ENCODE results near the gene RALGPS1. TPM values are rescaled to one million over a fixed set of nuclear protein-coding genes. Genes with fewer than 3 reads are reported as not detected.

The RALGPS1 gene
- total RNA-seq, 1 donor from 2014 or later = 15.2 TPM

GRCh38 chr9:127149010-127149409, 234.4 kb downstream of the RALGPS1 start:
- no peaks in the 10 kb centered on the region for H3K9me3 ChIP-seq
- peak in 1 of 2 donors; percentile 77 for DNase-seq (ENCODE audit: extremely low spot score in 2 of 2)
- no peaks in the 10 kb centered on the region for H3K36me3 ChIP-seq
- H3K4me3 ChIP-seq = no peak overlapping the region
- H3K27ac ChIP-seq = no peak overlapping the region
- no peaks in the 10 kb centered on the region for H3K27me3 ChIP-seq
- TF ChIP-seq POLR2A (IDR thresholded peaks at IDR 0.05) (no peak), POLR2AphosphoS5 (IDR thresholded peaks at IDR 0.05; ENCODE audit: insufficient read depth in 1 of 2, low read depth in 1 of 2) (no peak)
- TF ChIP-seq, protein P1, sequence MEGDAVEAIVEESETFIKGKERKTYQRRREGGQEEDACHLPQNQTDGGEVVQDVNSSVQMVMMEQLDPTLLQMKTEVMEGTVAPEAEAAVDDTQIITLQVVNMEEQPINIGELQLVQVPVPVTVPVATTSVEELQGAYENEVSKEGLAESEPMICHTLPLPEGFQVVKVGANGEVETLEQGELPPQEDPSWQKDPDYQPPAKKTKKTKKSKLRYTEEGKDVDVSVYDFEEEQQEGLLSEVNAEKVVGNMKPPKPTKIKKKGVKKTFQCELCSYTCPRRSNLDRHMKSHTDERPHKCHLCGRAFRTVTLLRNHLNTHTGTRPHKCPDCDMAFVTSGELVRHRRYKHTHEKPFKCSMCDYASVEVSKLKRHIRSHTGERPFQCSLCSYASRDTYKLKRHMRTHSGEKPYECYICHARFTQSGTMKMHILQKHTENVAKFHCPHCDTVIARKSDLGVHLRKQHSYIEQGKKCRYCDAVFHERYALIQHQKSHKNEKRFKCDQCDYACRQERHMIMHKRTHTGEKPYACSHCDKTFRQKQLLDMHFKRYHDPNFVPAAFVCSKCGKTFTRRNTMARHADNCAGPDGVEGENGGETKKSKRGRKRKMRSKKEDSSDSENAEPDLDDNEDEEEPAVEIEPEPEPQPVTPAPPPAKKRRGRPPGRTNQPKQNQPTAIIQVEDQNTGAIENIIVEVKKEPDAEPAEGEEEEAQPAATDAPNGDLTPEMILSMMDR (IDR thresholded peaks at IDR 0.05) = no peak
- intact Hi-C loops (cut with DNase I) = no loop called here
- H3K4me1 ChIP-seq = peaks cover 8% of the 10 kb centered on the region

GRCh38 chr9:127149463-127150390, 235.1 kb downstream of the RALGPS1 start:
- H3K27me3 ChIP-seq = no peaks in the 10 kb centered on the region
- no peak overlapping the region for H3K27ac ChIP-seq
- peaks cover 9% of the 10 kb centered on the region for H3K4me1 ChIP-seq
- H3K9me3 ChIP-seq = no peaks in the 10 kb centered on the region
- intact Hi-C loops (cut with DNase I) = no loop called here
- TF ChIP-seq, protein P1 (IDR thresholded peaks at IDR 0.05) = no peak
- TF ChIP-seq POLR2A (IDR thresholded peaks at IDR 0.05) = no peak
- TF ChIP-seq POLR2AphosphoS5 (IDR thresholded peaks at IDR 0.05; ENCODE audit: insufficient read depth in 1 of 2, low read depth in 1 of 2) = no peak
- H3K4me3 ChIP-seq = no peak overlapping the region
- DNase-seq (ENCODE audit: extremely low spot score in 2 of 2) = peak in 1 of 2 donors; percentile 79
- no peaks in the 10 kb centered on the region for H3K36me3 ChIP-seq

- no peak for DNase-seq (ENCODE audit: extremely low spot score in 2 of 2)
- intact Hi-C loops (cut with DNase I) = no loop called here
- no peak overlapping the region for H3K4me3 ChIP-seq
- peaks cover 17% of the 10 kb centered on the region for H3K4me1 ChIP-seq
- H3K27ac ChIP-seq = peak overlapping the region; percentile 79
- no peaks in the 10 kb centered on the region for H3K9me3 ChIP-seq
- no peaks in the 10 kb centered on the region for H3K36me3 ChIP-seq
- TF ChIP-seq, protein P1 (IDR thresholded peaks at IDR 0.05) = no peak
- TF ChIP-seq POLR2A (IDR thresholded peaks at IDR 0.05) = no peak
- TF ChIP-seq POLR2AphosphoS5 (IDR thresholded peaks at IDR 0.05; ENCODE audit: insufficient read depth in 1 of 2, low read depth in 1 of 2) = no peak
- H3K27me3 ChIP-seq = no peaks in the 10 kb centered on the region
Measured at GRCh38 chr9:127153501-127153900, 238.9 kb downstream of the RALGPS1 start.

GRCh38 chr9:127154003-127154389, 239.4 kb downstream of the RALGPS1 start:
- H3K36me3 ChIP-seq = no peaks in the 10 kb centered on the region
- no peak overlapping the region for H3K4me3 ChIP-seq
- TF ChIP-seq, protein P1 (IDR thresholded peaks at IDR 0.05) = no peak
- TF ChIP-seq POLR2AphosphoS5 (IDR thresholded peaks at IDR 0.05; ENCODE audit: insufficient read depth in 1 of 2, low read depth in 1 of 2) = no peak
- TF ChIP-seq POLR2A (IDR thresholded peaks at IDR 0.05) = no peak
- H3K27ac ChIP-seq = peak overlapping the region; percentile 79
- peak in 1 of 2 donors; percentile 86 for DNase-seq (ENCODE audit: extremely low spot score in 2 of 2)
- peaks cover 19% of the 10 kb centered on the region for H3K4me1 ChIP-seq
- H3K27me3 ChIP-seq = no peaks in the 10 kb centered on the region
- intact Hi-C loops (cut with DNase I) = no loop called here
- no peaks in the 10 kb centered on the region for H3K9me3 ChIP-seq

Measured in vagina (tissue), 2 donors.